Frontal cortex (tissue), 4 donors: ENCODE results near the gene PANX1. TPM values are rescaled to one million over a fixed set of nuclear protein-coding genes. Genes with fewer than 3 reads are reported as not detected.

Experiments used
- DNase-seq, 2 donors: peaks; one replicate each; pipeline ENCODE4 v3.0.0; 2012; ENCODE audit warnings: low spot score in 2 of 2
- FAIRE-seq: peaks from 2 replicates; lab custom pipeline; 2012; peaks lifted over from hg19 to GRCh38; lab: Jason Lieb, UNC
- total RNA-seq: library from RNA; depleted of rRNA; stranded (reverse); fragments of >200 nt; gene quantifications from one replicate; pipeline ENCODE4 v1.2.3, GENCODE V29; 2014
- donor health status: control.
- donor health status: control.
- donor health status: control.

Gene PANX1
- total RNA-seq, 1 donor from 2014 or later = 192 TPM

DNA sequence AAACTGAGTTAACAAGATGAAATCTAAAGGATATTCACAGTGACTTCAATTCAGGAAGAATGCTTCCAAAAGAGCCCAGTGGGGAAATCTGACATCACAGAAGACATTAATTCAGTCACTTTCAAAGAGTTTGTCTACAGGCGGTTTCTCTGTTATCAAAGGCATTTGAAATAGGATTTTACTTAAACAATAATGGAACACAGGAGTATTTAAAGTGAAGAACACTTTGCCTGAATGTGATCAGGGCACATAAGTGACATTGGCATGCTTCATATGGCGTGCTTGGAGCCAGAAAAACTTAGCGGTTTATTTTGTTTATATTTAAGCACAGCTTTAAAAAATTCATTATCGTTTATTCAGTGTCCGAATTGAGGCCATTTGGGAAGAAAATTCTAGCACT lies 52.9 kb downstream of the PANX1 start:
- no peak for FAIRE-seq
- DNase-seq = no peak

DNA sequence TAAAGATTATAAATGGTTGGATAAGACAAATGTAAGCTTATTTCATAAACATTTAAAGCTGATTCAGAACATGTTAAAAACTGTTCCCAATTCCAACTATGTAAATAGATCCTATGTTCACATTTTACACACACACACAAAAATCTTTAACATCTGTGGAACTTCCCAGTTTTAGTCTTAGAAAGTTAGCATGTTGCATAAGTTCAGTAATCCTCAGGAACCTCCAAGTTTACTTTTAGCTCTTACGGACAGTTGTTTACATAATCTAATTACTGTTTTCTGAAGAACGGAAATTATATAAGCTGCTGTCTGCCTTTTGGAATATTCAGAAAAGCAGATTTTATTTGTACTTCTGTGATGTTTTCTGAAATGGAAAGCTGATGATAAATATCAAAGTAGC lies 53.3 kb downstream of the PANX1 start:
- FAIRE-seq (no peak), DNase-seq (no peak)

DNA sequence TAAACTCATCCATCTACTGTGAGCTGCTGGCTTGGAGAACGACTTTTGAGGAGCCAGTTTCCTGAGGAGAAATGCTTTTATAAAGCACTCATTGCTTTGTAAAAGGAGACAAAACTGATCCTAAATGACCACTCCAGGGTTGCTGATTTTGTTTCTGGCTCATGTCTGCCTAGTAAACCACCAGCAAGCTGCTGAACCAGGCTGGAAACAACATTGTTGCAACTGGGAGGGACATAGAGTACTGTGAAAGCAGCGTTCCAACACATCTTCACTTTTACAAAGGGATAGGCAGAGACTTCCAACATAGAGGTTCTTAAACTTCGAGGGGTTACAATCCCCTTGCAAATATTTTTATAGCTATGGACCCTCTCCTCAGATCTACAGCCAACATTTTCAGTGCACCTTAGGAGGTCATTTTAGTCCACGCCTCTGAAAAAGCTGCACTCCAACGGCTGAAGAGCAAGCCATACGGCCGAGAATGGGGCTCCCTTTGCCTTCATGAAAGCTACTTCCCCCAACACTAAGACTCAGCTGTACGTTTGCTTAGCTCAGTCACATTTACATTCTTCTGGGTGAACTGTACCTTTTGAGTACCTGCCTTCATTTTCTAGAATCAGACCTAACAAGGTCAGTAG lies 54.7 kb downstream of the PANX1 start:
- FAIRE-seq = no peak

DNA sequence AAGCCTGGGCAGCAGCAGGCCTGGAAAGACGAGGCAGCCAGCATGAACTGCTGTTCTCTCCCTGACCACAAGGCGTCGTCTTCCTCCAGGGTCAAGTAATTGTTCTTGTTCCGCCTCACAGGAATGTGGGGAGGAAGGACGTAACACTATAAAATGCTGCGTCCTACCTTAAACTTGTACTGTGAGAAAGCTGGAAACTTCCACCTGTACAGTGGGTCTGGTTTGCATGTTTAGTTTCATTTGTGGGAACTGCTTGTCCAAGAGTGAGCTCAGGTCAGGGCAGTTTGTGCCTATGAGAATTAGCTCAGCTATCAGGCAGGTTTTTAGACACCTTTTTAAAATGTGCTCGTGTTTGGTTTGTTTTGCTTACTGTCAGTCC lies 55.2 kb downstream of the PANX1 start:
- no peak for DNase-seq
- FAIRE-seq = no peak

More for the DNA sequence above, 54.7 kb downstream of the PANX1 start:
- no peak for DNase-seq

DNA sequence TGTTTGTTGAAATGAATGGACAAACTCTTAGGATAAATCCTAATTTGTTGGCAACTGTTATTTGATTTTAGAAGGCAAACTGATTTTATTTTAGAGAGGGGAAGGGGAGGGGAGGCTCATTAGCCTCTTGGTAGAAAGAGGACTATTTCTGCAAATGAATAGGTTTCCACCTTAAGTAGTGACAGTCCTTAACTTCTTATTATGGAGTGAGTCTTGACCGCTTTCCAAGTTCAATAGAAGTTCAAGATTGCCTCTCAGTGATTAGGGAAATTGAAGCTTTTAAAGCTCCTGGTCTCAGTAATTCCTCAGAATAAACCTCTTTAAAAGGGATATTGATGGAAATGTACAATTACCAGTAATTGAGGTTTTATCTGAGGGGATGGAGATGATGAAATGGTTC lies 55.7 kb downstream of the PANX1 start:
- DNase-seq = no peak
- FAIRE-seq = no peak

DNA sequence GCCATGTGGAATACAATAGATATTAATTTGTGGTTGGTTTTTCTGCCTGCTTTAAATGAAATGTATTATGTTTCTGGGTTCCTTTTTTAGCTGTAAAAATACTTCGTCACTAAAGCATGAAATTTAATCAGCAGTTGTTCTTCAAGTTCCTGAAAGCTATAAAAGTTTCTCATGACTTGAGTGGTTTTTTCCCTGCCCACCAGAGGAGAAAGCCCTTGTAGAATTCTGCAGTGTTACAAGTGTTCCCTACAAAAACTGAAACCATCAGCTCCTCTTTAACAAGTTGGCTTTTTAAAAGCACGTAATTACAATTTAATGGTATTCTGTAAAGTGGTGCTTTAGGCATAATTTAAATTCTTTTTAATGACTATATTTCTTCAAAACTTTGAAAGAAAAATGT lies 56.2 kb downstream of the PANX1 start:
- DNase-seq (no peak), FAIRE-seq (no peak)

DNA sequence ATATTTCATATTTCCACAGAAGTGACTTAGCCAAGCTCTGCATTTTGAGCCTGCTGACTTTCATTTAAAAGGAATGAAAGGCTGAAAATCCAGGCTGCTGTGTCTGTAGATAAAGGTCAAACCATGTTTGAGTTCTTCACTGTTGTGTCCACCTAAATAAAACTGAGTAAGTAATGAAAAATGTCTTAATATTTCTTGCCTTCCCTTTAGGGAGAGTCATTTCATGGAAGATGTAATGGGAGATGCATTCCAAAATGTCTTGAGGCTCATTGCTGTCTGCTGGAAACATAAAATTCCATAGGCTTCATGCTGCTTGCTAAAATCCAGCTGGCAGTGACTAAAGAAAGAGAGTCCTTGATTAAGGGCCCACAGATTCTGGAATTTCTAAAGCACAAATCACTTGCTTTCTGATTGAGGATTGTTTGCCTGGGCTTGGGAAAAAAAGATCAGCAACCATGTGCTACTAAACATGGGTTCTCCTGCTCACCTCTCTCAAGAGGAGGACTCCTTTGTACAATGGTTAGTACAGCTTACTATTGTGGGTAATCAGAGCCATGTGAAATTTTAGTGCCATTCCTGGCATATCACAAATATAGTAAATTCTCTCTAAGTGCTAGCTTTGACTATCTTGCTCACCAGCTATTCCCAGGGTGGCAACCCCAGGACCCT lies 56.9 kb downstream of the PANX1 start:
- DNase-seq (no peak), FAIRE-seq (no peak)

DNA sequence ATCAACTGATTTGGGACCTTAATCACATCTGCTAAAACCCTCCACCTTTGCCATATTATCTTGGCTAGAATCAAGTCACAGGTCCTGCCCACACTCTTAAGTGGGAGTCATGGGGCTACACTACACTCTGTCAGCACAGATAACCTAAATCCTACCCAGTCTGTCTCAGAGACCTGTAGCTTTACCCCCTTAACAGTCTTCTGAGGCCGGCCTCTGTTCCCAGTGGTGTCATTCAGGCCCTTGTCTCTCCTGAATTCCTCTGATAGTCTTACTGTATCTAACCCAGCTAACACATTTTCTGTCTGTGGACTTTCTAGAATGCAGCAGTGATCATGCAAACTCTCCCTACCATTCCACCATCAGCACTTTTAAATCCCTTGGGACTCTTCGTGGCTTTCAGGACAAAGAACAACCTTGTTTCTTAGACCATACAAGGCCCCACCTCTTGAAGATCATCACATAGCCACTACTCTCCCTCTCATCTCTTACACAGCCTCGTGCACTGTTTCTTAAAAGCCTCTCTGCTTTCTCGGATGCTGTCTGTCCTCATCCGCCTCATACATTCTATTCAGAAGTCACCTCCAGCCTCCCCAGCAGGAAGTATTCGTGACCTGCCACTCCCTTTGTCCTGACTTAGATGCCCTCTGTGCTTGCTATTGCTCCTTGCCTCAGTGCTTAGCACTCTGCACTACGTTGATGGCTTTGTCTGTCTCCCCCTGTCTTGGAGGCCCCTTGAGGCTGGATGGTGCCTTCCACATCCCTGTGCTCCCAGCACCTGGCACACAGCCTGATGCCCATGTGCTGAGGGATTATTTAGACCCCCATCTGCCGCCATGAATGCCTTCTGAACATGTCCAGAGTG lies 57.9 kb downstream of the PANX1 start:
- no peak for DNase-seq

DNA sequence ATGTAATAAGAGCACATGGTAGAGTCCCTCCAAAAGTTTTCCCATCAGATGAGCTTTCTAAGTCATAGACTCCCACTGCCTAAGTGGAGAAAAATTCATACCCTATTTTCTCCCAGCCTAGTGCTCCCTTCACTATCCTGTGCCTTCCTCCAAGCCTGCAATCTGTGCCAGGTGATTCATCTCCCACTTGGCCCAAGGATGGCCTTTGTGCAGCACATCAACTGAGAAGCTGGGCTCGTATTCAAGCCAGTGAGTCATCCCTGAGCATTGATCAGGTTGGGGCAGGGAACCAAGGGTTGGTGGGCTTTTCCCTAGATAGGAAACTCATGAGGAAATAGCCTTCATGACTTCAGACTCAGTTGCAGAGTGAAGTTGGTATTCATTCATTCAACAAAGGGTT lies 64.6 kb downstream of the PANX1 start:
- DNase-seq (no peak), FAIRE-seq (no peak)

More for the DNA sequence above, 57.9 kb downstream of the PANX1 start:
- no peak for FAIRE-seq

DNA sequence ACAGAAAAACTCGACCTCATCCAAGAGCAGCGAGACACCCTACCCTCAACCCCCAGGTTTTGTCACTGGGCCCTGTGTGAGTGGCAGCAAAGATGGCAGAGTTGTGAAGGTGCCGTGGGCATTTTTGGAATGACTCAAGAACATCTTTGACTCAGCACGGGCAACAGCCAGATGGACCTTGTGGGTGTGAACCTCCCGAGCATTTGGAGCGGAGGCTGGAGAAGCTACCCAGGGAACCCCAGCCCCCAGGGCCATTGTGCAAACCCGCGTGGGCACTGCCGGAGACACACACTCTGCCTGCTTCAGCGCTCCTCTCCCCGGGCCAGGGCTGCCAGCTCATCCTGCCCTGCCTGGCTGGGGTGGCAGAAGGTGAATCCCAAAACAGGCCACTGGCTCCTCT lies 66.1 kb downstream of the PANX1 start:
- FAIRE-seq (no peak), DNase-seq (no peak)

DNA sequence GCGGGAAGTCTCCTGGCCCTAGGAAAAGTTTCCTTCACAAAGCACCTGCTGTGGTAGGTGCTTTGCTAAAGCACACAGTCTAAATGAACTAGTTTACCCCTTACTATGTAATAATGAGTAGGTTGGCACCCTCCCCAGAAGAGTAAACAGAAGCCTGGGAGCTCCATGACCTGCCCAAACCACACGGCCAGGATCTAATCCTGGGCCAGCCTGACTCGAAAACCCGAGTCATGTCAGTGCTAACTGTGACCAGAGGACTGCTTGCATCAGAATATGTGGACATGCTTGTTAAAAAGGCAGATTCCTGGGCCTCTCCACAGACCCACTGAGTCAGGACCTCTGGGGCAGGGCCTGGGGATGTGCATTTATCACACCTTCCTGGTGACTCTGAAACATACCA lies 67.7 kb downstream of the PANX1 start:
- FAIRE-seq (no peak), DNase-seq (no peak)

DNA sequence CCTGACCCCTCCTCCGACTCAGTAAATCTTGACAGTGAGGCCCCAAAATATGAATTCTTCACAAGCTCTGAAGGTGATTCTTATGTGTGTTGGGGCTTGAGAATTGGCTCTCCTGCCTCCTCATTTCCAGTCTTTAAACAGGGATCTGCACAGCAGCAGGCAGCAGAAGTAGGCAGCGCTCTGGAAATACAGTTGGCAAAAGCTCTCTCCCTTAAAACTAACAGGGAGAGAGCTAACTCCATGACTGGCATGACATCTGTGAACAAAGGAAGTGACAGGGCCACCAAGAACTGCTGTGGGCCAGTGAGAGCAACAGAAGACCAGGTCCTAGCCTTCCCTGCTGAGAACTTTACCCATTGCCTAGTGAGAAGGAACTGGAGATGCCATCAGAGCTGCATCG lies 70.1 kb downstream of the PANX1 start:
- DNase-seq (no peak), FAIRE-seq (no peak)

DNA sequence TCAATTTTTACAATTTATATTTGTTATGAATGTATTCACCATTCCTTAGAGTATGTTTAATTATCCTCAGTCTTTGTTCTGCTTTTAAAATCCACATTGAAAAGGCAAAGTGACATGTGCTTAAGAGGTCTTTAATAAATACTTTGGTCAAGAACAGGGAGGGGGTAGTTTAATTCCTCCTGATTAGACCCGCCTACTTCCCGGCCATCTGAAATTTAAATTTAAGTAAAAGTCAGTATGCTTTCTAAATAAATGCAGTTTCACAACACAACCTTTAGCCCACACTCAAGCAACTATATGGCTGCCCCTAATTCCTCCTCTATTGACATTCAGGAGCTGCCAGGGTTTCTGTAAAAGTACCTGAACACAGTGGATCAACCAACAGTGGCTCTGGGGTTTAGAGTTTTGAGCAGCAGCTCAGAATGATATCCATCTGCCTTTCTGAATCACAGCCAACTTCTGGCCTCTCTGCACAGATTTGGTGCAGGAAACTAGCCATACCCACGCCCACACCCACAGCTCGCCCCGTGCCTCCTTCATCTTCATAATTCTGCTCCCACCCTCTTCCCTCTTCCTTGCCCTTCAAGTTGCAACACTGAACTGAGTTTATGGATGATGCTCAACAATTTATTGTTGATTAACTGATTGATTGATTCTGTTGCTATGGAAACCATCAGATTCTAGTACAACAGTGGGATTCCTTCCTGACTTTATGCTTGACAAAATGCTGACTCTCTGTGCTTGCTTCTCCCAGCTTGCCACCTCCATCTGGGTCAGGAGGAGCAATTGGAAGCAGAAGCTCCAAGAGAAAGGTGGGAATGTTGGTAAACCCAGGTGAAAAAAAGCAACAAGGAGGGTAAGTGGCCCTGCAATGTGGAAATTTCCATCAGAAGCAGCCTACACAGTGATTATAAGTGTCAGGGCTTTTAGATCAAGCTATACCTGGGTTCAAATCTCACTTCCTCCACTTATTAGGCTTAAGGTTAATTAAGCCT lies 70.8 kb downstream of the PANX1 start:
- FAIRE-seq (no peak), DNase-seq (no peak)

DNA sequence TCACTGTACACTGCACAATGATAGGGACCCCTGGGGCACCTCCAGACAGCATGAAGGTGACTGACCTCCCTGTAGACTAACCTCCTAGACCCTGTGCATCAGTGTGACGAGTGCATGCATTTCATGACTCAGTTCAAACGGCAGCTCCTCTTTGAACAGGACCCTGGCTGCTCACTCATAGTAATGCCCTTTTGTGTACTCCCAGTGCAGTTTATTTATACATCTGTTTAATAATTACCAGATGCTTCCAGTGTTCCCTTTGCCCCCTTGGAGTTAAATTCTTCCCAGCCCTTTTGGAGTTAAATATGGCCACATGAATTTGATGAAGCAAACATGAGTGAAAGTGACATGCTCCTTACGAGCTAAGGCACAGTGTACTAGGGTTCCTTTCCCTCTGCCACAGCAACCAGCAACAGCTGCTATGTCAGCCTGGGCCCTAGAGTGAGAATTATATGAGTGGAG lies 72.4 kb downstream of the PANX1 start:
- FAIRE-seq = no peak
- DNase-seq = no peak

DNA sequence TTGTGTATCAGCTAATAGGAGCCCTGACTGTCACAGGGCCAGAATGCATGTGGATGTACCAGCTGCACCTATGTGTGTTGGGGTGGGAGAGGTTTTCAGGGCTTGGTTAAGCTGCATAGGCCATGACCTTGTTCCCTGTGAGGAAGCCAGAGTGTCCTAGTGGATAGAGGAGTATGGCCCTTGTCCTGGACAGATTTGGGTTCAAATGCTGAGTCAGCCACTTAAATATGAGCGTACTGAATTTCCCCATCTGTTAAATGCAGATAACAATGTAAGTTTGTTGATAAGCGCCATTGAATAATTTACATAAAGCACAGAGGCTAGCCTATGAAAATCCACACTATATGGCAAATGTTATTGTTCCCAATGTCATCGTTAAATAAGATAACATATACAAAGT lies 74.4 kb downstream of the PANX1 start:
- no peak for FAIRE-seq
- DNase-seq = no peak

DNA sequence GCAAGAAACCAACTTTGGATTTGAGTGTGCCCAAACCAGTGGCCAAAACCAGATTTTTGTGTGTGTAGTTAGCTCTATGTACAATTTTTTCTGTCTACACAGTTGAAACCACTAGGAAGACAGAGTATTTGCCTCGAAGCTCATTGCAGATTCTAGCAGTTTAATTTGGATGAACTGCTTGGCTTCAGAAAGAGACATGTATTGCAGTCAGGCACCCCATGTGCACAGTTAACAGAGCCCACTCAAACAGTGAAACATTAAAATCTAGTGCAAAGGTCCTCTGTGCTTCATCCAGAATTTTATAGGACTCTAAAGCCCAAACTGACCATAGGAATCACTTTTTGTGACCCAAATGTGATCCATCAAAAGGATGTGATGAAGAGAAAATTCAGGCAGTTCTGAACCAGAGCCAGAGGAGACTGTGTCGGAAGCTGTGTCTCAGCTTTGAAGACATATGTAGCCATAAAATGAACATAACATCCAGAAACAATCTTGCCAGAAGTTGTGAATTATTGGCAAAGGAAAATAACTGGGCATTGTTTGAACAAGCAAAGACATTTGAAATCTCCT lies 82.7 kb downstream of the PANX1 start:
- DNase-seq (no peak), FAIRE-seq (no peak)

DNA sequence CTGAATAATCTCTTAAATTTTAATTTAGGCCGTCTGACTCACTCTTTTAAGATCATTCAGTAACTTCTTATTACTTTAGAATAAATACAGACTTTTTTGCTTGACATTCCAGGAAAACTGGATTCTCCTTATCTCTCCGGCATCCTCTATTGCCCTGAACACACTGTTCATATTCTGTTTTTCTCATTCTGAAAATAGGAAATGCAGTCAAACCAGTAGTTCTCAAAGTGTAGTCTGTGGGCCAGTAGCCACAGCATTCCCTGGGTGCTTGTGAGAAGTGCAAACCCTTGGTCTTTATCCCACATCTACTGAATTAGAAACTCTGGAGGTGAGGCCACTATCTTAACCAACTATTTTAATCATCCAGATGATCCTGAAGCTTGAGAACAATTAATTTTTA lies 84.3 kb downstream of the PANX1 start:
- FAIRE-seq = no peak

DNA sequence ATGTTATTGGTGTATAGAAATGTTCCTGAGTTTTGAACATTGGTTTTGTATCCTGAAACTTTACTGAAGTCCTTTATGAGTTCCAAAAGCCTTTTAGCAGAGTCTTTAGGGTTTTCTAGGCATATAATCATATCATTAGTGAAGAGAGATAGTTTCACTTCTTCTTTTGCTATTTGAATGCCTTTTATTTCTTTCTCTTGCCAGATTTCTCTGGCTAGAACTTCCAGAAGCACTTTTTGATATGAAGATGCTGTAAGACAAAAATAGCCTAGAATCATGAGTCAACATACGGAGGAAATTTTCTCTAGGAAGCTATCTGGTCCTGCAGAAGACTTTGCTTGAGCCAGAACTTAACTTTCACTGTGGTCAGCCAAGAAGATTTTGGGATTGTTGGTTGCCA lies 89.1 kb downstream of the PANX1 start:
- no peak for FAIRE-seq
- no peak for DNase-seq

More for the DNA sequence above, 84.3 kb downstream of the PANX1 start:
- DNase-seq = no peak

DNA sequence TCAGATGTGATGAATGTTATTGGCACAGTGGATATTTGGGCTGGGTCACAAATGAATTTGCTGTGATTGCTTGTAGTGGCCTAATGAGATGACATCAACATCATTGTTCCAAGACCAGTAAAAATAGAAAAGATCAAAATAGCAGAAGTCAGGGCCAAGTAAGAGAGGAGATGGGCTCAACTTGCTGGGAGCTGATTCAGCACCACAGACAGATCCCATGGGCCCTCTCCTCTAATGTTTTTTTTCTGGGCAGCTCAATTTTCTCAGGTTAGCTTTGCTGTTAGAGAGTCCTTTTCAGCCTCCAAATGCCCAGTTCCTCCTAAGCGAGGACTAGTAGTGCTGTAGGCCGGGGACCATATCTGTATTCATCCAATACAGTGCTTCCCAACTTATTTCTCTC lies 89.7 kb downstream of the PANX1 start:
- FAIRE-seq (no peak), DNase-seq (no peak)
